SJCRH30 (cell line): ENCODE measurements around the gene CDK14. TPM values are rescaled to one million over a fixed set of nuclear protein-coding genes. Genes with fewer than 3 reads are reported as not detected.
"Not testable (repeated sequence)": the region's sequence is repeated elsewhere in the genome, so short reads cannot be mapped to it uniquely, and the experiment has no call there.

Experiments
- DNase-seq, 2 experiments: peaks; one replicate each; pipeline ENCODE4 v3.0.0-alpha.2; 2015 to 2020
- H3K27ac ChIP-seq: fragments of 250-450 bp; sonication (Bioruptor Pico); 2 replicates; pipeline ENCODE4 v1.5.1; 2020; ENCODE audit warnings: mild to moderate bottlenecking, moderate library complexity
- H3K27me3 ChIP-seq: fragments of 250-450 bp; sonication (Bioruptor Pico); 2 replicates; pipeline ENCODE4 v1.5.1; 2020; ENCODE audit warnings: mild to moderate bottlenecking, moderate library complexity
- H3K36me3 ChIP-seq: fragments of 250-450 bp; sonication (Bioruptor Pico); 2 replicates; pipeline ENCODE4 v1.5.1; 2020; ENCODE audit warnings: mild to moderate bottlenecking, moderate library complexity
- H3K4me1 ChIP-seq: fragments of 250-450 bp; sonication (Bioruptor Pico); 2 replicates; pipeline ENCODE4 v1.5.1; 2020; ENCODE audit warnings: mild to moderate bottlenecking, moderate library complexity
- H3K4me3 ChIP-seq: fragments of 250-450 bp; sonication (Bioruptor Pico); 2 replicates; pipeline ENCODE4 v1.5.1; 2020; ENCODE audit warnings: mild to moderate bottlenecking, moderate library complexity
- H3K9me3 ChIP-seq: fragments of 250-450 bp; sonication (Bioruptor Pico); replicated peaks from 2 replicates; pipeline ENCODE4 v1.5.1; 2020; ENCODE audit warnings: mild to moderate bottlenecking, moderate library complexity
- total RNA-seq: library from RNA; depleted of rRNA; stranded (reverse); fragments of >200 nt; shearing (Covaris generic); gene quantifications from 2 replicates; pipeline ENCODE4 v1.2.3, GENCODE V29; 2014

Gene CDK14
- total RNA-seq, 1 experiment from 2014 or later: 78.2 TPM

GRCh38 chr7:90792301-90792700 is 196.2 kb downstream of the CDK14 start:
- DNase-seq: no peak
- Histone ChIP-seq H3K27ac (no peak overlapping the region), H3K9me3 (peaks cover 9% of the 10 kb centered on the region; the same call in 1 of the 2 replicates), H3K27me3 (no peaks in the 10 kb centered on the region), H3K4me3 (no peak overlapping the region), H3K4me1 (no peaks in the 10 kb centered on the region), H3K36me3 (peaks cover 37% of the 10 kb centered on the region)

GRCh38 chr7:90794234-90794633 is 198.1 kb downstream of the CDK14 start:
- peaks cover 41% of the 10 kb centered on the region for H3K36me3 ChIP-seq
- H3K27me3 ChIP-seq, DNase-seq: not testable (repeated sequence)

GRCh38 chr7:90797596-90797995 is 201.5 kb downstream of the CDK14 start:
- Histone ChIP-seq H3K4me1 (no peaks in the 10 kb centered on the region), H3K4me3 (no peak overlapping the region), H3K27me3 (no peaks in the 10 kb centered on the region), H3K36me3 (peaks cover 27% of the 10 kb centered on the region), H3K9me3 (peaks cover 10% of the 10 kb centered on the region), H3K27ac (no peak overlapping the region)
- no peak for DNase-seq

More at GRCh38 chr7:90794234-90794633, 198.1 kb downstream of the CDK14 start:
- H3K9me3 ChIP-seq, H3K4me3 ChIP-seq, H3K27ac ChIP-seq, H3K4me1 ChIP-seq: not testable (repeated sequence)

GRCh38 chr7:90804370-90804769 is 208.2 kb downstream of the CDK14 start:
- H3K4me1 ChIP-seq: no peaks in the 10 kb centered on the region
- DNase-seq: no peak
- H3K27ac ChIP-seq: no peak overlapping the region
- H3K9me3 ChIP-seq: peaks cover 18% of the 10 kb centered on the region
- no peak overlapping the region for H3K4me3 ChIP-seq
- no peaks in the 10 kb centered on the region for H3K27me3 ChIP-seq
- H3K36me3 ChIP-seq: peaks cover 33% of the 10 kb centered on the region

- H3K27me3 ChIP-seq, H3K27ac ChIP-seq, H3K36me3 ChIP-seq, DNase-seq, H3K4me3 ChIP-seq: not testable (repeated sequence)
- Histone ChIP-seq H3K9me3 (peaks cover 15% of the 10 kb centered on the region; the same call in 1 of the 2 replicates), H3K4me1 (peaks cover 30% of the 10 kb centered on the region)
Observed at GRCh38 chr7:90815552-90815951, 219.4 kb downstream of the CDK14 start.

GRCh38 chr7:90816511-90817142 is 220.5 kb downstream of the CDK14 start:
- Histone ChIP-seq H3K27ac (peak overlapping the region; percentile 24; the same call in 1 of the 2 replicates), H3K9me3 (peaks cover 14% of the 10 kb centered on the region; the same call in 1 of the 2 replicates), H3K4me1 (peaks cover 30% of the 10 kb centered on the region), H3K4me3 (no peak overlapping the region), H3K27me3 (no peaks in the 10 kb centered on the region), H3K36me3 (no peaks in the 10 kb centered on the region)
- DNase-seq: peak; percentile 42 to 72

- Histone ChIP-seq H3K4me3 (no peak overlapping the region), H3K36me3 (no peaks in the 10 kb centered on the region), H3K27me3 (no peaks in the 10 kb centered on the region), H3K9me3 (peaks cover 9% of the 10 kb centered on the region; the same call in 1 of the 2 replicates), H3K27ac (peak overlapping the region; percentile 24; the same call in 1 of the 2 replicates), H3K4me1 (peaks cover 30% of the 10 kb centered on the region)
- DNase-seq: no peak
Observed at GRCh38 chr7:90817151-90817550, 221.0 kb downstream of the CDK14 start.

GRCh38 chr7:90817846-90818245 is 221.7 kb downstream of the CDK14 start:
- no peak for DNase-seq
- Histone ChIP-seq H3K9me3 (0 out of 2 replicates have a peak, but pooled peaks cover 9% of the 10 kb centered on the region), H3K36me3 (no peaks in the 10 kb centered on the region), H3K4me1 (peaks cover 33% of the 10 kb centered on the region), H3K27ac (no peak overlapping the region), H3K27me3 (no peaks in the 10 kb centered on the region), H3K4me3 (no peak overlapping the region)

GRCh38 chr7:90818341-90818740 is 222.2 kb downstream of the CDK14 start:
- Histone ChIP-seq H3K4me1 (peaks cover 33% of the 10 kb centered on the region), H3K4me3 (no peak overlapping the region), H3K9me3 (0 out of 2 replicates have a peak, but pooled peaks cover 9% of the 10 kb centered on the region), H3K36me3 (no peaks in the 10 kb centered on the region), H3K27me3 (no peaks in the 10 kb centered on the region), H3K27ac (no peak overlapping the region)
- DNase-seq: no peak

GRCh38 chr7:90821961-90822620 is 226.0 kb downstream of the CDK14 start:
- Histone ChIP-seq H3K27ac (no peak overlapping the region), H3K4me3 (no peak overlapping the region), H3K36me3 (no peaks in the 10 kb centered on the region; the same call in 1 of the 2 replicates), H3K9me3 (0 out of 2 replicates have a peak, but pooled peaks cover 2% of the 10 kb centered on the region), H3K4me1 (peaks cover 26% of the 10 kb centered on the region), H3K27me3 (no peaks in the 10 kb centered on the region)
- DNase-seq: no peak

- Histone ChIP-seq H3K36me3 (no peaks in the 10 kb centered on the region; the same call in none of the 2 replicates), H3K27ac (no peak overlapping the region), H3K4me1 (peaks cover 9% of the 10 kb centered on the region), H3K27me3 (no peaks in the 10 kb centered on the region), H3K4me3 (no peak overlapping the region), H3K9me3 (peaks cover 2% of the 10 kb centered on the region; the same call in 1 of the 2 replicates)
- DNase-seq: no peak
Observed at GRCh38 chr7:90824386-90825307, 228.5 kb downstream of the CDK14 start.

- Histone ChIP-seq H3K4me3 (no peak overlapping the region), H3K27me3 (no peaks in the 10 kb centered on the region), H3K9me3 (no peaks in the 10 kb centered on the region; the same call in 1 of the 2 replicates), H3K4me1 (0 out of 2 replicates have a peak, but pooled peaks cover 3% of the 10 kb centered on the region), H3K27ac (no peak overlapping the region), H3K36me3 (no peaks in the 10 kb centered on the region; the same call in none of the 2 replicates)
- DNase-seq: no peak
Observed at GRCh38 chr7:90825779-90826178, 229.7 kb downstream of the CDK14 start.

- Histone ChIP-seq H3K27me3 (no peaks in the 10 kb centered on the region), H3K4me1 (no peaks in the 10 kb centered on the region; the same call in 1 of the 2 replicates), H3K36me3 (no peaks in the 10 kb centered on the region; the same call in none of the 2 replicates), H3K27ac (no peak overlapping the region), H3K4me3 (no peak overlapping the region), H3K9me3 (no peaks in the 10 kb centered on the region; the same call in 1 of the 2 replicates)
- no peak for DNase-seq
Observed at GRCh38 chr7:90828601-90829000, 232.5 kb downstream of the CDK14 start.

- DNase-seq: no peak
- no peak overlapping the region for H3K4me3 ChIP-seq
- H3K27ac ChIP-seq: no peak overlapping the region
- no peaks in the 10 kb centered on the region for H3K27me3 ChIP-seq
- H3K36me3 ChIP-seq: no peaks in the 10 kb centered on the region; the same call in none of the 2 replicates
- no peaks in the 10 kb centered on the region; the same call in 1 of the 2 replicates for H3K9me3 ChIP-seq
- peaks cover 6% of the 10 kb centered on the region for H3K4me1 ChIP-seq
Observed at GRCh38 chr7:90830308-90830707, 234.2 kb downstream of the CDK14 start.
